Tibial artery (tissue), 4 donors: ENCODE data around the gene GPATCH1.

Experiments
- DNase-seq, 2 donors: peaks; one replicate each; pipeline ENCODE4 v3.0.0-alpha.2; 2019
- H3K27ac ChIP-seq, 2 donors: fragments of 200-600 bp; sonication (generic) in 1 of 2; 1 replicate in 1 of 2; 2 replicates in 1 of 2; pipeline ENCODE4 v1.5.1; 2018 to 2019; ENCODE audit warnings: mild to moderate bottlenecking in 1 of 2
- H3K27me3 ChIP-seq, 2 donors: fragments of 200-600 bp; sonication (generic) in 1 of 2; one replicate each; pipeline versions ENCODE4 v1.5.1 to v1.6.0; 2016 to 2019
- H3K36me3 ChIP-seq, 3 donors: fragments of 200-600 bp; sonication (generic) in 2 of 3; one replicate each; pipeline ENCODE4 v1.5.1; 2016 to 2019; ENCODE audit warnings: mild to moderate bottlenecking in 2 of 3
- H3K4me1 ChIP-seq, 4 donors: fragments of 200-600 bp; sonication (generic) in 2 of 4; 1 replicate in 3 of 4; 2 replicates in 1 of 4; pipeline ENCODE4 v1.5.1; 2016 to 2019
- H3K4me3 ChIP-seq, 2 donors: fragments of 200-600 bp; sonication (generic) in 1 of 2; 1 replicate in 1 of 2; 2 replicates in 1 of 2; pipeline ENCODE4 v1.5.1; 2018 to 2019; ENCODE audit warnings: mild to moderate bottlenecking in 2 of 2
- H3K9me3 ChIP-seq, 3 donors: fragments of 200-600 bp; sonication (generic) in 1 of 3; one replicate each; pipeline ENCODE4 v1.5.1; 2016 to 2019
- intact Hi-C: fragments of 100-400 bp; cut with DNase I; formaldehyde crosslinking; loops from one replicate; pipeline ENCODE4 v1.15.0; 2023; ENCODE audit warnings: low total_unique reads
- TF ChIP-seq, protein P1 (sequence below), 2 experiments: fragments of 200-600 bp in 1 of 2; fragments of 450-650 bp in 1 of 2; IDR thresholded peaks; one replicate each; pipeline ENCODE4 v1.5.1; 2017 to 2019; ENCODE audit warnings: antibody characterized with exemption in 2 of 2, mild to moderate bottlenecking in 1 of 2, moderate library complexity in 1 of 2

GPATCH1 gene

DNA sequence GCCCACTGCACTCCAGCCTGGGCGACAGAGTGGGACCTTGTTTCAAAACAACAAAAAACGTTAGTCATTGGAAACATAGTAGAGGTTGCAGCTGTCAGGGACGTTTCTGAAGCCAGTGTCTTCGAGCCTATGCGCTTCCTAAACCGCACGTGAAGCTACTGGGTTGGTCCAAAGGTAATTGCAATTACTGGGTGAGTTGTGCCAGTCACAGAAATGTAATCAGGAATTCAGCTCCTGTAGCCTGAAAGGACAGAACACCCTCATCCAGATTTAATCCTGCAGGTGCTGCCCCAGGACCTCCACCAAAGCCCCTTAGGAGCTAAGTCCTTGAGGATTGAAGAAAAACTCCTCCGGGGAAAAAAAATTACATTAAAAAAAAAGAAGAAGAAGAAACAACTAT, 13.9 kb upstream of the GPATCH1 start:
- intact Hi-C loops: no loop called here
- no peaks in the 10 kb centered on the region for H3K36me3 ChIP-seq
- no peak for DNase-seq
- peaks cover 0 to 21% (median 17%) of the 10 kb centered on the region in 4 donors for H3K4me1 ChIP-seq
- TF ChIP-seq, protein P1, sequence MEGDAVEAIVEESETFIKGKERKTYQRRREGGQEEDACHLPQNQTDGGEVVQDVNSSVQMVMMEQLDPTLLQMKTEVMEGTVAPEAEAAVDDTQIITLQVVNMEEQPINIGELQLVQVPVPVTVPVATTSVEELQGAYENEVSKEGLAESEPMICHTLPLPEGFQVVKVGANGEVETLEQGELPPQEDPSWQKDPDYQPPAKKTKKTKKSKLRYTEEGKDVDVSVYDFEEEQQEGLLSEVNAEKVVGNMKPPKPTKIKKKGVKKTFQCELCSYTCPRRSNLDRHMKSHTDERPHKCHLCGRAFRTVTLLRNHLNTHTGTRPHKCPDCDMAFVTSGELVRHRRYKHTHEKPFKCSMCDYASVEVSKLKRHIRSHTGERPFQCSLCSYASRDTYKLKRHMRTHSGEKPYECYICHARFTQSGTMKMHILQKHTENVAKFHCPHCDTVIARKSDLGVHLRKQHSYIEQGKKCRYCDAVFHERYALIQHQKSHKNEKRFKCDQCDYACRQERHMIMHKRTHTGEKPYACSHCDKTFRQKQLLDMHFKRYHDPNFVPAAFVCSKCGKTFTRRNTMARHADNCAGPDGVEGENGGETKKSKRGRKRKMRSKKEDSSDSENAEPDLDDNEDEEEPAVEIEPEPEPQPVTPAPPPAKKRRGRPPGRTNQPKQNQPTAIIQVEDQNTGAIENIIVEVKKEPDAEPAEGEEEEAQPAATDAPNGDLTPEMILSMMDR (IDR thresholded peaks at IDR 0.05): no peak
- no peaks in the 10 kb centered on the region for H3K9me3 ChIP-seq
- no peak overlapping the region for H3K4me3 ChIP-seq
- no peak overlapping the region for H3K27ac ChIP-seq
- peaks cover 0 to 34% of the 10 kb centered on the region in 2 donors for H3K27me3 ChIP-seq

DNA sequence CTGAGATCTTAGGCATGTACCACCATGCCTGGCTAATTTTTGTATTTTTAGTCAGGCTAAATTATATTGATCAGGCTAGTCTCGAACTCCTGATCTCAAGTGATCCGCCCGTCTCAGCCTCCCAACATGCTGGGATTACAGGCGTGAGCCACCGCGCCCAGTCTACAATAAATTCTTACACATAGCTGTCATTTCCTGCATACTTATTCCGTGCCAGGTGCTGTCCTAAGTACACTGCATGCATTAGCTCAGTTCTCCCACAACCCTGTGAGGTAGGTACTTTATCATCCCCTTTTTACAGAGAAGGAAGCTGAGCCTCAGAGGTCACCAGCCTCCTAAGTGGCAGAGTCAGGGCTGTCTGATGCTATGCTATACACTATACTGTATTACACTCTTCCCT, 9.1 kb upstream of the GPATCH1 start:
- intact Hi-C loops: no loop called here
- TF ChIP-seq, protein P1 (IDR thresholded peaks at IDR 0.05): no peak
- no peak overlapping the region for H3K27ac ChIP-seq
- H3K36me3 ChIP-seq: no peaks in the 10 kb centered on the region
- no peaks in the 10 kb centered on the region for H3K9me3 ChIP-seq
- H3K27me3 ChIP-seq: peaks cover 0 to 2% of the 10 kb centered on the region in 2 donors
- H3K4me3 ChIP-seq: no peak overlapping the region
- H3K4me1 ChIP-seq: no peaks in the 10 kb centered on the region
- DNase-seq: no peak

DNA sequence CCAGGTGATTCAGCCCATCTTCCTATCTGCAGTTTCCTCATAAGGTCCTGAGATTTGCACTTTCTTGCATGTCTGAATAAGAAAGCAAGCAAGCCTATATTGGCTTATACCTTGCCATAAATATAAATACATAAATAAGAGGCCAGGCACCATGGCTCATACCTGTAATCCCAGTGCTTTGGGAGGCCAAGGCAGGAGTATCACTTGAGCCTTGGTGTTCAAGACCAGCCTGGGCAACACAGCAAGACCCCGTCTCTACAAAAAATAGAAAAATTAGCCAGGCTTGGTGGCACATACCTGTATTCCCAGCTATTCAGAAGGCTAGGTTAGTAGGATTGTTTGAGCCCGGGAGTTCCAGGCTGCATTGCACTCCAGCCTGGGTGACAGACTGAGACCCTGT, 5.5 kb upstream of the GPATCH1 start:
- no peaks in the 10 kb centered on the region for H3K9me3 ChIP-seq
- intact Hi-C loops: no loop called here

DNA sequence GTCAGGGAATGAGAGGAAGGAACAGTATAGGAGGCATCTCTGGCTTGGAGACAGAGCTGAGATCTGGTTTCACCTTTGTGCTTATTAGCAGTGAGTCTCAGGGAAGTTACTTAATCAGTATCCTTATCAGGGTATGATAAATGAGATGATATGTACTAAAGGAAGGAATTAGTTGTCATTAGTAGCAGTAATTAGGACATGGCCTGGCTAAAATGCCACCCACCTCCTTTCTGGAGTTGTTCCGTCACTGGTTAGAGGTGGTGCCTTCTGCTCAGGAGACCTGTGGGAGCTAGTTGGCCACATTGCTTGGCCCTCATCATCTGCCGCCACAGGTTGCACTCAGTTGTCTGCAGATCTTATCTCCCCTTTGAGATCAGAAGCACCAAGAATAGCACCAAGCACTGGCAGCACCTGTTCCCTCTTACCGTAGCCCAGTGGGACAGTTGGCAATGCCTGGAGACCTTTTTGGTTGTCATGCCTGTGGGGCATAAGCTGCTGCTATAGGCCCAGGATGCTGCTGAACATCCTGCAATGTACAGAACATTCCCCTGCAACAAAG, 4.7 kb downstream of the GPATCH1 start:
- TF ChIP-seq, protein P1 (IDR thresholded peaks at IDR 0.05): no peak
- Histone ChIP-seq H3K27me3 (no peaks in the 10 kb centered on the region), H3K27ac (no peak overlapping the region), H3K36me3 (peaks cover 22 to 34% (median 26%) of the 10 kb centered on the region in 3 donors), H3K4me3 (no peak overlapping the region), H3K4me1 (peaks cover 0 to 16% (median 12%) of the 10 kb centered on the region in 4 donors), H3K9me3 (no peaks in the 10 kb centered on the region)
- DNase-seq: no peak
- intact Hi-C loops: loop anchor here (2.0 kb wide), 1 partner anchor 109 kb away; no protein-coding TSS in a partner anchor

More for the DNA sequence above, 5.5 kb upstream of the GPATCH1 start:
- Histone ChIP-seq H3K4me1 (peaks cover 0 to 4% (median 0%) of the 10 kb centered on the region in 4 donors), H3K36me3 (no peaks in the 10 kb centered on the region), H3K27ac (no peak overlapping the region), H3K27me3 (peaks cover 0 to 2% of the 10 kb centered on the region in 2 donors), H3K4me3 (no peak overlapping the region)
- TF ChIP-seq, protein P1 (IDR thresholded peaks at IDR 0.05): no peak
- DNase-seq: no peak

DNA sequence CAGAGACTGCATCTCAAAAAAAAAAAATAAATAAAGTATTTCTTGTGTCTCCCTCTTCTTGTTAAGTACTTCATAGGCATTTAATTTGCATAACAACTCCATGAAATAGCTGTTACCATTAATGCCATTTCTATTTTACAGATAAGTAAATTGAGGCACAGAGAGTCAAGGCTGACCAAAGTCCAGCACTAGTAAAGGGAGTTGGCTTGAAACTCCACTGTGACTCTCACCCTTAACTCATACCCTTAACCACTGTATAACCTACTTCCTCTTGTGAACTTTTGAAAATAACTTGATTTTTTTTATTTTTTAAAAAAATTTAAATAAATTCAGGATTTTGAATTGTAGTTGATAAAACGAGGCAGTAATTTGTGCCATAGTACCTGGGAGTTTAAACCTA, 6.0 kb downstream of the GPATCH1 start:
- no peaks in the 10 kb centered on the region for H3K9me3 ChIP-seq
- intact Hi-C loops: loop anchor here (2.0 kb wide), 1 partner anchor 110 kb away; no protein-coding TSS in a partner anchor
- H3K27ac ChIP-seq: no peak overlapping the region
- H3K27me3 ChIP-seq: no peaks in the 10 kb centered on the region
- DNase-seq: no peak
- no peak overlapping the region for H3K4me3 ChIP-seq
- H3K4me1 ChIP-seq: peaks cover 0 to 10% (median 6%) of the 10 kb centered on the region in 4 donors
- peaks cover 30 to 47% (median 36%) of the 10 kb centered on the region in 3 donors for H3K36me3 ChIP-seq
- TF ChIP-seq, protein P1 (IDR thresholded peaks at IDR 0.05): no peak
